GM20431 (cell line): ENCODE measurements around the gene NKX2-2.

Source experiments
- in situ Hi-C: fragments of 300-500 bp; cut with MseI, MboI; formaldehyde crosslinking; loops from one replicate; pipeline ENCODE4 v1.15.0; 2020; ENCODE audit warnings: low sequenced_read_pairs; ENCODE audit not compliant: unreplicated experiment

NKX2-2 gene

GRCh38 chr20:21511485-21511849 is 2.4 kb downstream of the NKX2-2 start:
- in situ Hi-C loops, result loop anchor here (25.0 kb wide), 1 partner anchor 474 kb away; no protein-coding TSS in a partner anchor

- in situ Hi-C loops, result loop anchor here (25.0 kb wide), 1 partner anchor 473 kb away; no protein-coding TSS in a partner anchor
Observed at GRCh38 chr20:21510414-21511384, 3.2 kb downstream of the NKX2-2 start.

GRCh38 chr20:21509597-21510371 is 4.1 kb downstream of the NKX2-2 start:
- in situ Hi-C loops, result loop anchor here (10.0 to 25.0 kb wide), 2 partner anchors 472 to 655 kb away; no protein-coding TSS in a partner anchor

GRCh38 chr20:21509079-21509596 is 4.7 kb downstream of the NKX2-2 start:
- in situ Hi-C loops, result loop anchor here (10.0 to 25.0 kb wide), 2 partner anchors 472 to 654 kb away; no protein-coding TSS in a partner anchor

- in situ Hi-C loops, result loop anchor here (10.0 to 25.0 kb wide), 2 partner anchors 471 to 654 kb away; no protein-coding TSS in a partner anchor
Observed at GRCh38 chr20:21508230-21509078, 5.4 kb downstream of the NKX2-2 start.

GRCh38 chr20:21507400-21508229 is 6.2 kb downstream of the NKX2-2 start:
- in situ Hi-C loops, result loop anchor here (10.0 to 25.0 kb wide), 2 partner anchors 470 to 653 kb away; no protein-coding TSS in a partner anchor

- in situ Hi-C loops, result loop anchor here (10.0 to 25.0 kb wide), 2 partner anchors 469 to 651 kb away; no protein-coding TSS in a partner anchor
Observed at GRCh38 chr20:21505810-21506530, 7.9 kb downstream of the NKX2-2 start.

GRCh38 chr20:21505161-21505809 is 8.6 kb downstream of the NKX2-2 start:
- in situ Hi-C loops, result loop anchor here (10.0 to 25.0 kb wide), 2 partner anchors 468 to 650 kb away; no protein-coding TSS in a partner anchor

- in situ Hi-C loops, result loop anchor here (5.0 to 25.0 kb wide), 3 partner anchors 267 to 650 kb away; no protein-coding TSS in a partner anchor
Observed at GRCh38 chr20:21504323-21504722, 9.5 kb downstream of the NKX2-2 start.

GRCh38 chr20:21503345-21503744 is 10.5 kb downstream of the NKX2-2 start:
- in situ Hi-C loops, result loop anchor here (5.0 to 25.0 kb wide), 3 partner anchors 266 to 649 kb away; no protein-coding TSS in a partner anchor

GRCh38 chr20:21501184-21501583 is 12.7 kb downstream of the NKX2-2 start:
- in situ Hi-C loops, result loop anchor here (5.0 to 25.0 kb wide), 3 partner anchors 264 to 646 kb away; no protein-coding TSS in a partner anchor

GRCh38 chr20:21500599-21500998 is 13.3 kb downstream of the NKX2-2 start:
- in situ Hi-C loops, result loop anchor here (5.0 to 25.0 kb wide), 3 partner anchors 263 to 646 kb away; no protein-coding TSS in a partner anchor

GRCh38 chr20:21499641-21500040 is 14.2 kb downstream of the NKX2-2 start:
- in situ Hi-C loops, result loop anchor here (5.0 to 25.0 kb wide), 3 partner anchors 262 to 645 kb away; no protein-coding TSS in a partner anchor

GRCh38 chr20:21498635-21499034 is 15.2 kb downstream of the NKX2-2 start:
- in situ Hi-C loops, result no loop called here

- in situ Hi-C loops, result no loop called here
Observed at GRCh38 chr20:21498195-21498594, 15.7 kb downstream of the NKX2-2 start.

GRCh38 chr20:21496452-21496851 is 17.4 kb downstream of the NKX2-2 start:
- in situ Hi-C loops, result no loop called here

GRCh38 chr20:21493049-21493448 is 20.8 kb downstream of the NKX2-2 start:
- in situ Hi-C loops, result no loop called here
